CD4-positive, CD25-positive, alpha-beta regulatory T cell (primary cell): ENCODE measurements around the gene SMG6. TPM values are rescaled to one million over a fixed set of nuclear protein-coding genes. Genes with fewer than 3 reads are reported as not detected.
A peak's percentile ranks its signal among the peaks of the same experiment; 100 is the strongest.

ENCODE experiments used
- ATAC-seq, 2 donors: fragments of 150-1000 bp; cut with Tn5 transposase; one replicate each; pipeline ENCODE4 v1.10.0; 2021; ENCODE audit warnings: low read depth in 2 of 2, moderate number of reproducible peaks in 2 of 2, moderate library complexity in 1 of 2
- DNase-seq, 3 donors: peaks; one replicate each; pipeline versions ENCODE4 v3.0.0 to v3.0.0-alpha.2; 2012 to 2022; ENCODE audit warnings: mixed read lengths in 1 of 3
- H3K27ac ChIP-seq: one replicate; pipeline ENCODE4 v1.7.0; 2013; ENCODE audit warnings: mild to moderate bottlenecking, low read length; ENCODE audit not compliant: insufficient read depth, poor library complexity, severe bottlenecking
- H3K27me3 ChIP-seq: one replicate; pipeline ENCODE4 v1.7.0; 2013; ENCODE audit warnings: low read length; ENCODE audit not compliant: control insufficient read depth, insufficient read depth
- H3K36me3 ChIP-seq: one replicate; pipeline ENCODE4 v1.7.0; 2013; ENCODE audit warnings: mild to moderate bottlenecking, low read length, moderate library complexity; ENCODE audit not compliant: control insufficient read depth, insufficient read depth
- H3K4me1 ChIP-seq: 2 replicates; pipeline ENCODE4 v1.7.0; 2013; ENCODE audit warnings: mild to moderate bottlenecking, low read length; ENCODE audit not compliant: insufficient read depth, control insufficient read depth, poor library complexity, severe bottlenecking
- H3K4me3 ChIP-seq: one replicate; pipeline ENCODE4 v1.7.0; 2013; ENCODE audit warnings: low read depth, mild to moderate bottlenecking, low read length, moderate library complexity
- H3K9me3 ChIP-seq, 2 experiments: 1 replicate in 1 of 2; 2 replicates in 1 of 2; pipeline ENCODE4 v1.7.0; 2013; ENCODE audit warnings: low read length in 2 of 2, mild to moderate bottlenecking in 1 of 2, moderate library complexity in 1 of 2; ENCODE audit not compliant: control insufficient read depth in 2 of 2
- H3K27ac Mint-ChIP-seq, 3 donors: one replicate each; pipeline ENCODE4 v1.8.0; 2020 to 2022; ENCODE audit warnings: mild to moderate bottlenecking in 3 of 3, mixed read lengths in 3 of 3, moderate library complexity in 2 of 3
- H3K27me3 Mint-ChIP-seq: one replicate; pipeline ENCODE4 v1.8.0; 2022; ENCODE audit warnings: mild to moderate bottlenecking, mixed read lengths
- H3K36me3 Mint-ChIP-seq: one replicate; pipeline ENCODE4 v1.8.0; 2020; ENCODE audit warnings: mixed read lengths
- H3K4me1 Mint-ChIP-seq, 4 donors: one replicate each; pipeline ENCODE4 v1.8.0; 2020 to 2022; ENCODE audit warnings: mixed read lengths in 4 of 4, mild to moderate bottlenecking in 1 of 4
- H3K4me3 Mint-ChIP-seq, 4 donors: one replicate each; pipeline ENCODE4 v1.8.0; 2020 to 2022; ENCODE audit warnings: mild to moderate bottlenecking in 4 of 4, mixed read lengths in 4 of 4, moderate library complexity in 3 of 4
- H3K9me3 Mint-ChIP-seq, 7 donors: one replicate each; pipeline ENCODE4 v1.8.0; 2020 to 2022; ENCODE audit warnings: mixed read lengths in 7 of 7, mild to moderate bottlenecking in 3 of 7, moderate library complexity in 2 of 7
- polyA plus RNA-seq, 4 donors: library from polyadenylated mRNA; unstranded; fragments of 300-500 nt; fragmentation: Illumina TruSeq; gene quantifications; one replicate each; pipeline ENCODE4 v1.2.3, GENCODE V29; 2021
- total RNA-seq: library from RNA; stranded (reverse); gene quantifications from one replicate; pipeline ENCODE4 v1.2.3, GENCODE V29; 2022

SMG6 gene
- total and polyA plus RNA-seq, 5 donors from 2014 or later: 3.3 to 42.9 (median 4.9) TPM

- DNase-seq (no peak), ATAC-seq (no peak)
- peak overlapping the region in 1 of 3 donors; percentile 5 for H3K27ac Mint-ChIP-seq
- no peak overlapping the region for H3K4me3 Mint-ChIP-seq
- peaks cover 55% of the 10 kb centered on the region for H3K36me3 ChIP-seq
- H3K36me3 Mint-ChIP-seq: peaks cover 47% of the 10 kb centered on the region
- H3K27me3 Mint-ChIP-seq: no peaks in the 10 kb centered on the region
- H3K4me1 Mint-ChIP-seq: peaks cover 0 to 13% (median 5%) of the 10 kb centered on the region in 4 donors
- H3K4me3 ChIP-seq: no peak overlapping the region
- no peaks in the 10 kb centered on the region for H3K4me1 ChIP-seq
- no peaks in the 10 kb centered on the region for H3K27me3 ChIP-seq
- H3K9me3 ChIP-seq: no peaks in the 10 kb centered on the region
- no peak overlapping the region for H3K27ac ChIP-seq
- peaks cover 0 to 2% (median 0%) of the 10 kb centered on the region in 7 donors for H3K9me3 Mint-ChIP-seq
Observed at GRCh38 chr17:2184993-2185931, 118.3 kb downstream of the SMG6 start.

- H3K27me3 ChIP-seq: no peaks in the 10 kb centered on the region
- ATAC-seq (no peak), DNase-seq (no peak)
- Mint-ChIP-seq H3K4me3 (no peak overlapping the region), H3K36me3 (peaks cover 46% of the 10 kb centered on the region), H3K4me1 (peaks cover 0 to 5% (median 4%) of the 10 kb centered on the region in 4 donors), H3K27me3 (no peaks in the 10 kb centered on the region), H3K27ac (peak overlapping the region in 2 of 3 donors; percentile 4 to 43), H3K9me3 (peaks cover 0 to 2% (median 0%) of the 10 kb centered on the region in 7 donors)
- H3K4me3 ChIP-seq: no peak overlapping the region
- H3K36me3 ChIP-seq: peaks cover 66% of the 10 kb centered on the region
- H3K27ac ChIP-seq: no peak overlapping the region
- H3K4me1 ChIP-seq: no peaks in the 10 kb centered on the region
- no peaks in the 10 kb centered on the region for H3K9me3 ChIP-seq
Observed at GRCh38 chr17:2183346-2183745, 120.2 kb downstream of the SMG6 start.

DNA sequence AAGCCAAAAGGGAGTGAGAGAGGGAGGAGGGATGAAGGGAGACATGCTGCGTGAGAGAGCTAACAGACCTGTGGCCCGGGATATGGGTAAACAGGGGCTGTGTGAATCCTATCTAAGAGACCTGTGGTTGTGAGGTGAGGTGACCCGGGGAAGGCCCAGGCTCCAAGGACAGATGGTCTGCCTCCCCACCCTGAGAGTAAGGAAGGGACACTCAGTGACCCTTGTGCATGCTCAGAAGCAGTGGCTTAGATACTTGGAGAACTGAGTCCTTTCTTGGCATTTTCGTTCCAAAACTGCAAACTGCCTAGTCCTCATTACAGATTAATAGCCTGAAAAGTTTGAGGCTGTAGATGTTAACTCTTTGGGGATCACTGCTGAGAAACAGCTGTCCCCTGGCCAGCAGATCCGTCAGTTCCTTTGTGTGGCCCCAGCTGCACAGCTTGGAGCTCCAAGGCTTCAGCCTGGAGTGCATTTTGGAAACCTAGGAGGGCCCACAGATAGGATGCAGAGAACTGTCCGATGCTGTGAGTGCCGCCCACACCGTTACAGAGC, 121.6 kb downstream of the SMG6 start:
- H3K9me3 Mint-ChIP-seq: peaks cover 0 to 2% (median 0%) of the 10 kb centered on the region in 7 donors
- no peak overlapping the region for H3K4me3 ChIP-seq
- no peaks in the 10 kb centered on the region for H3K4me1 ChIP-seq
- no peaks in the 10 kb centered on the region for H3K9me3 ChIP-seq
- H3K4me3 Mint-ChIP-seq: no peak overlapping the region
- H3K36me3 ChIP-seq: peaks cover 62% of the 10 kb centered on the region
- H3K27ac ChIP-seq: no peak overlapping the region
- H3K27me3 Mint-ChIP-seq: no peaks in the 10 kb centered on the region
- peaks cover 35% of the 10 kb centered on the region for H3K36me3 Mint-ChIP-seq
- ATAC-seq: no peak
- peak overlapping the region in 1 of 3 donors; percentile 20 for H3K27ac Mint-ChIP-seq
- no peaks in the 10 kb centered on the region for H3K27me3 ChIP-seq
- no peak for DNase-seq
- H3K4me1 Mint-ChIP-seq: peaks cover 0 to 5% (median 3%) of the 10 kb centered on the region in 4 donors

DNA sequence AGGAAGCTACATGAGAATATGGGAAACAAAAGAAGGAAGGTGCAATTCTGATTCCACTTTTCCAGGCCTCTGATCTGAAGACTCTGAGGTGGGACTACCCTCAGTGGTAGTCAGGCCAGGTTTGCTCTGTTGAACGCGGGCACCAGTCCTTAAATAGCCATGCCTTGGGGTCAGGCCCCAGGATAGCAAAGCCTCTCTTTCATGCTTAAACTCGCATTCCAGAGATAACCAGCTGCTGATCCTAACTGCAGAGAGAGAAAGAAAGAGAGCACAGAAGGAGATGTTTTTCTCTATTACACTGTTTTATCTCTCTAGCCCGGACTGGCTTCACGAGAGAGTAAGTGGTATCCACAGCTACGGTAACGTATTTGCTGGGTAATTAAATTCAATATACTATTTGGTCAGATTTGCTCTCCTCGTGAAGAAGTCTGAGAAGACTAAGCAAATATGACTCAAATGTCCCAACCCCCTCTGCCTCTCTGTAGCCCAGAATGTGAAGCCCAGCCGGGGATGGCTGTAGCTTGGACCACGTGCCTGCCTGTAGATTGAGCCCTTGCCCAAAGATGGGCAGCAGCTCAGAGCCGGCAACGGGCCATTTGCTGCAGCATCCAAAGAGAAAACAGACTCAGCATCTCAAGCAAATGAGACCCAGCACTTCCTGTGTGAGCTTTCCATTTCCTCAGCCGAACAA, 122.2 kb downstream of the SMG6 start:
- peaks cover 59% of the 10 kb centered on the region for H3K36me3 ChIP-seq
- no peaks in the 10 kb centered on the region for H3K4me1 ChIP-seq
- Mint-ChIP-seq H3K4me1 (peaks cover 0 to 5% (median 3%) of the 10 kb centered on the region in 4 donors), H3K27ac (peak overlapping the region in 1 of 3 donors; percentile 20), H3K9me3 (peaks cover 0 to 2% (median 0%) of the 10 kb centered on the region in 7 donors), H3K4me3 (no peak overlapping the region), H3K36me3 (peaks cover 31% of the 10 kb centered on the region), H3K27me3 (no peaks in the 10 kb centered on the region)
- ATAC-seq (no peak), DNase-seq (no peak)
- H3K9me3 ChIP-seq: no peaks in the 10 kb centered on the region
- H3K4me3 ChIP-seq: no peak overlapping the region
- no peak overlapping the region for H3K27ac ChIP-seq
- H3K27me3 ChIP-seq: no peaks in the 10 kb centered on the region

- H3K4me1 ChIP-seq: no peaks in the 10 kb centered on the region
- Mint-ChIP-seq H3K9me3 (no peaks in the 10 kb centered on the region), H3K27me3 (no peaks in the 10 kb centered on the region), H3K4me3 (no peak overlapping the region), H3K36me3 (peaks cover 26% of the 10 kb centered on the region), H3K27ac (no peak overlapping the region), H3K4me1 (peaks cover 0 to 5% (median 2%) of the 10 kb centered on the region in 4 donors)
- peaks cover 53% of the 10 kb centered on the region for H3K36me3 ChIP-seq
- H3K27ac ChIP-seq: no peak overlapping the region
- no peak overlapping the region for H3K4me3 ChIP-seq
- no peaks in the 10 kb centered on the region for H3K9me3 ChIP-seq
- DNase-seq (no peak), ATAC-seq (no peak)
- no peaks in the 10 kb centered on the region for H3K27me3 ChIP-seq
Observed at GRCh38 chr17:2180768-2181167, 122.8 kb downstream of the SMG6 start.

GRCh38 chr17:2179615-2180295, 123.8 kb downstream of the SMG6 start:
- Histone ChIP-seq H3K36me3 (peaks cover 48% of the 10 kb centered on the region), H3K9me3 (no peaks in the 10 kb centered on the region), H3K4me1 (no peaks in the 10 kb centered on the region), H3K4me3 (no peak overlapping the region), H3K27ac (no peak overlapping the region), H3K27me3 (no peaks in the 10 kb centered on the region)
- Mint-ChIP-seq H3K9me3 (no peaks in the 10 kb centered on the region), H3K36me3 (peaks cover 24% of the 10 kb centered on the region), H3K27ac (peak overlapping the region in 2 of 3 donors; percentile 24 to 52), H3K4me3 (no peak overlapping the region), H3K4me1 (peaks cover 0 to 5% (median 2%) of the 10 kb centered on the region in 4 donors), H3K27me3 (no peaks in the 10 kb centered on the region)
- ATAC-seq: no peak
- DNase-seq: no peak

DNA sequence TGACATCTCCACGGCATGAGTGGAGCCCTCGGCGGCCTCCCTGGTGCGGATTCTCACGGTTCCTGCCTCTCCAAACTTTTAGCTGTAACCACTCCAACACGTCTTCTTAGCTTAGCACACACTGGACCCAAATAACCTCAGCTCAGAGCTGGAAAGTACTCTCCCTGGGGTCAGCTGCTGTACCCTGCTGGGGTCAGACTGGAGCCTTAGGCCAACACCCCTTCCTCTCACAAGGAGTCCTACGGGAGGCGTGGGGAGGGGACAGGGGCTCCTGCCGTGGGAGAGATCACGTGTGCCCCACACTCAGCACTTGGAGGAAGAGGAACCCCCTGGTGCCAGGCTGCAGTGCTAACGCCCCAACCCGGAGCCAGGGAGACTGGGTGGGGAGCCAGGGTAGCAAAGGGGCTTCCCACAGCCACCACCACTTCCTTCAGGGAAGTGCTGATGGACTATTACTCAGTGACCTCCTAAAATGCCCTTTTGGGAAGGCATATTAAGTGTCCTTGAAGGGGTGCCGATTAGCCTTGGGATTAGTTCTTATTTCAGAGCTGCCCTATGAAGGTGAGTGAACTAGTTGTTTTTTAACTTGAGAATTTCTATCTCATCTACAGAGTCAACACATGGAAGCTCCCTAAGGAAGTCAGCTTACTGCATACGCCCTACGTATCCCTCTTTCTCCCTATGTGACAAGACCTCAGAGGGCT, 124.6 kb downstream of the SMG6 start:
- H3K4me3 ChIP-seq: no peak overlapping the region
- no peaks in the 10 kb centered on the region for H3K9me3 ChIP-seq
- Mint-ChIP-seq H3K9me3 (no peaks in the 10 kb centered on the region), H3K27me3 (no peaks in the 10 kb centered on the region), H3K27ac (peak overlapping the region in 1 of 3 donors; percentile 52), H3K4me3 (no peak overlapping the region), H3K36me3 (peaks cover 30% of the 10 kb centered on the region), H3K4me1 (peaks cover 0 to 6% (median 3%) of the 10 kb centered on the region in 4 donors)
- H3K4me1 ChIP-seq: no peaks in the 10 kb centered on the region
- no peaks in the 10 kb centered on the region for H3K27me3 ChIP-seq
- ATAC-seq (no peak), DNase-seq (no peak)
- no peak overlapping the region for H3K27ac ChIP-seq
- H3K36me3 ChIP-seq: peaks cover 52% of the 10 kb centered on the region
